HEK293 (cell line): Measurements from ENCODE around the gene MYO1F.

Experiments
- CTCF ChIA-PET: fragments of 350-600 bp; formaldehyde crosslinking; extraction: SDS; loops from one replicate; lab custom pipeline; 2021; ENCODE audit warnings: antibody characterized with exemption; lab: Yijun Ruan, JAX
- POLR2A ChIA-PET: fragments of 300-600 bp; formaldehyde crosslinking; extraction: SDS; loops from one replicate; lab custom pipeline; 2020; ENCODE audit warnings: antibody characterized with exemption, inconsistent platforms; lab: Yijun Ruan, JAX
- H3K27ac ChIP-seq: fragments of 200-500 bp; sonication (Bioruptor generic); 2 replicates; pipeline ENCODE4 v1.5.1; 2014; ENCODE audit warnings: low read depth, low read length, control low read depth, inconsistent platforms; ENCODE audit errors: extremely low read depth
- H3K36me3 ChIP-seq, 2 experiments: fragments of 200-500 bp in 1 of 2; sonication (Bioruptor generic) in 1 of 2; 1 replicate in 1 of 2; 2 replicates in 1 of 2; pipeline ENCODE4 v1.5.1; 2014 to 2017; ENCODE audit warnings: inconsistent platforms in 2 of 2, low read length in 2 of 2; ENCODE audit not compliant: control insufficient read depth in 2 of 2, insufficient read depth in 1 of 2
- H3K4me1 ChIP-seq: fragments of 200-500 bp; sonication (Bioruptor generic); 2 replicates; pipeline ENCODE4 v1.5.1; 2014; ENCODE audit warnings: mild to moderate bottlenecking, low read length, inconsistent platforms; ENCODE audit not compliant: control insufficient read depth, insufficient read depth
- H3K4me3 ChIP-seq: 2 replicates; pipeline ENCODE4 v1.5.1; 2011; ENCODE audit warnings: low read depth, mild to moderate bottlenecking, control low read depth, low read length, moderate library complexity
- H3K9me3 ChIP-seq: fragments of 200-500 bp; sonication (Bioruptor generic); 2 replicates; pipeline ENCODE4 v1.5.1; 2014; ENCODE audit warnings: low read depth, low read length, inconsistent platforms; ENCODE audit not compliant: control insufficient read depth, insufficient read depth
- CTCF ChIP-seq: fragments of 450-650 bp; formaldehyde crosslinking; IDR thresholded peaks from 2 replicates; pipeline ENCODE4 v1.5.1; 2016; ENCODE audit warnings: missing biosample characterization, missing genetic modification characterization
- PRDM6 ChIP-seq: fragments of 450-650 bp; formaldehyde crosslinking; IDR thresholded peaks from 2 replicates; pipeline ENCODE4 v1.5.1; 2017; ENCODE audit warnings: missing biosample characterization, missing genetic modification characterization
- TSHZ1 ChIP-seq: fragments of 450-650 bp; formaldehyde crosslinking; IDR thresholded peaks from 2 replicates; pipeline ENCODE4 v1.5.1; 2016; ENCODE audit warnings: missing biosample characterization, missing genetic modification characterization, borderline replicate concordance
- WT1 ChIP-seq: fragments of 450-650 bp; formaldehyde crosslinking; IDR thresholded peaks from 2 replicates; pipeline ENCODE4 v1.5.1; 2016; ENCODE audit warnings: missing biosample characterization, missing genetic modification characterization
- ZBTB10 ChIP-seq: fragments of 450-650 bp; formaldehyde crosslinking; IDR thresholded peaks from 2 replicates; pipeline ENCODE4 v1.5.1; 2016; ENCODE audit warnings: missing biosample characterization, missing genetic modification characterization
- ZNF132 ChIP-seq: fragments of 450-650 bp; formaldehyde crosslinking; IDR thresholded peaks from 2 replicates; pipeline ENCODE4 v1.5.1; 2017; ENCODE audit warnings: missing biosample characterization, missing genetic modification characterization, borderline replicate concordance
- ZNF138 ChIP-seq: fragments of 450-650 bp; formaldehyde crosslinking; IDR thresholded peaks from 2 replicates; pipeline ENCODE4 v1.5.1; 2016; ENCODE audit warnings: missing biosample characterization, missing genetic modification characterization, borderline replicate concordance
- ZNF148 ChIP-seq: fragments of 450-650 bp; formaldehyde crosslinking; IDR thresholded peaks from 2 replicates; pipeline ENCODE4 v1.5.0; 2017; ENCODE audit warnings: missing biosample characterization, missing genetic modification characterization, borderline replicate concordance
- ZNF169 ChIP-seq: fragments of 450-650 bp; formaldehyde crosslinking; IDR thresholded peaks from 2 replicates; pipeline ENCODE4 v1.5.1; 2016; ENCODE audit warnings: missing biosample characterization, missing genetic modification characterization
- ZNF311 ChIP-seq: fragments of 450-650 bp; formaldehyde crosslinking; IDR thresholded peaks from 2 replicates; pipeline ENCODE4 v1.5.1; 2017; ENCODE audit warnings: missing biosample characterization, missing genetic modification characterization, borderline replicate concordance
- ZNF521 ChIP-seq: fragments of 450-650 bp; formaldehyde crosslinking; IDR thresholded peaks from 2 replicates; pipeline ENCODE4 v1.5.1; 2017; ENCODE audit warnings: missing biosample characterization, mild to moderate bottlenecking, missing genetic modification characterization
- ZNF623 ChIP-seq: fragments of 450-650 bp; formaldehyde crosslinking; IDR thresholded peaks from 2 replicates; pipeline ENCODE4 v1.5.1; 2016; ENCODE audit warnings: missing biosample characterization, missing genetic modification characterization
- ZNF704 ChIP-seq: fragments of 450-650 bp; formaldehyde crosslinking; IDR thresholded peaks from 2 replicates; pipeline ENCODE4 v1.5.1; 2016; ENCODE audit warnings: missing biosample characterization, missing genetic modification characterization
- ZNF791 ChIP-seq: fragments of 450-650 bp; formaldehyde crosslinking; IDR thresholded peaks from 2 replicates; pipeline ENCODE4 v1.5.1; 2016; ENCODE audit warnings: missing biosample characterization, missing genetic modification characterization
- ZSCAN23 ChIP-seq: fragments of 450-650 bp; formaldehyde crosslinking; IDR thresholded peaks from 2 replicates; pipeline ENCODE4 v1.5.1; 2016; ENCODE audit warnings: missing biosample characterization, missing genetic modification characterization

Gene MYO1F

GRCh38 chr19:8577741-8578140, 499 bp upstream of the MYO1F start:
- Histone ChIP-seq H3K4me3 (no peak overlapping the region), H3K4me1 (no peaks in the 10 kb centered on the region), H3K36me3 (no peaks in the 10 kb centered on the region), H3K27ac (no peak overlapping the region), H3K9me3 (no peaks in the 10 kb centered on the region)
- POLR2A ChIA-PET, result no interaction called here
- TF ChIP-seq ZSCAN23 (tag by site-specific recombination) (no peak), ZNF623 (tag by site-specific recombination) (no peak), ZNF521 (tag by site-specific recombination) (no peak)
- CTCF ChIA-PET, result interaction anchor here (0.6 to 6.5 kb wide), 14 partner anchors 8 to 427 kb away, joined by 3 to 60 read pairs (median 4); no protein-coding TSS in a partner anchor

GRCh38 chr19:8576273-8576993, 809 bp downstream of the MYO1F start:
- POLR2A ChIA-PET, result interaction anchor here (0.8 to 1.0 kb wide), 2 partner anchors 17 to 63 kb away, joined by 4 read pairs; partner anchors contain the start of gene ZNF414
- Histone ChIP-seq H3K36me3 (no peaks in the 10 kb centered on the region), H3K4me1 (no peaks in the 10 kb centered on the region), H3K27ac (no peak overlapping the region), H3K9me3 (no peaks in the 10 kb centered on the region), H3K4me3 (no peak overlapping the region)
- no peak for TF ChIP-seq WT1 (tag by site-specific recombination)
- TF ChIP-seq CTCF (tag by site-specific recombination), result no peak
- no peak for TF ChIP-seq ZNF138
- TF ChIP-seq ZNF704 (tag by site-specific recombination), result no peak
- no peak for TF ChIP-seq ZBTB10 (tag by site-specific recombination)
- TF ChIP-seq ZNF791 (tag by site-specific recombination), result no peak
- no peak for TF ChIP-seq ZNF148 (tag by site-specific recombination)
- TF ChIP-seq PRDM6 (tag by site-specific recombination), result no peak
- TF ChIP-seq ZNF311 (tag by site-specific recombination), result no peak
- TF ChIP-seq ZNF132 (tag by site-specific recombination), result no peak
- no peak for TF ChIP-seq ZNF169 (tag by site-specific recombination)
- TF ChIP-seq TSHZ1 (tag by site-specific recombination), result no peak
- CTCF ChIA-PET, result interaction anchor here (0.6 to 6.5 kb wide), 4 partner anchors 12 to 573 kb away, joined by 3 to 60 read pairs (median 4); no protein-coding TSS in a partner anchor
